Measurements from ENCODE around the gene GABRG3. TPM values are rescaled to one million over a fixed set of nuclear protein-coding genes. Genes with fewer than 3 reads are reported as not detected.

GABRG3 gene
- total RNA-seq, 1 donor = under 0.01 TPM

DNA sequence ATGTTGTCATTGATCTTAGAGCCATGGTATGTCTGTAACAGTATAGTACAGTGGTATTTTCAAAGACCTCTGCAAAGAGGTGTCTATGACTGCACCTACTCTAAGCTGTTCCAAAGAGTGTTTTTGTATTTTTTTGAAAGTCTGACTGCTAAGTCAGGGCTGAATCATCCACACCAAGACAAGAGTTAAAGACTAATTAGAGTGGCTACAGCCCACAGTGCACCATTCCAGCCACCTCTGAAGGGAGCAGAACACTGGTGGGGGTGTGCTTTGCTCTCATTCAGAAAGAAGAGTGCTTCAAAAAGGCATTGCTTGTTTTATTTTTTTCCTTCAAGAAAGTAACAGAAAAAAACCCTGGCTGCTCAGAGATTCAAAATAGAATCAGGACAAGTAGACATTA, 301.4 kb downstream of the GABRG3 start:
- Histone ChIP-seq H3K4me1 (ENCODE audit: insufficient read depth, low read length) (no peaks in the 10 kb centered on the region), H3K4me3 (ENCODE audit: low read length) (no peak overlapping the region), H3K27me3 (ENCODE audit: insufficient read depth, low read length) (no peaks in the 10 kb centered on the region), H3K9me3 (ENCODE audit: low read depth, low read length) (no peaks in the 10 kb centered on the region)

DNA sequence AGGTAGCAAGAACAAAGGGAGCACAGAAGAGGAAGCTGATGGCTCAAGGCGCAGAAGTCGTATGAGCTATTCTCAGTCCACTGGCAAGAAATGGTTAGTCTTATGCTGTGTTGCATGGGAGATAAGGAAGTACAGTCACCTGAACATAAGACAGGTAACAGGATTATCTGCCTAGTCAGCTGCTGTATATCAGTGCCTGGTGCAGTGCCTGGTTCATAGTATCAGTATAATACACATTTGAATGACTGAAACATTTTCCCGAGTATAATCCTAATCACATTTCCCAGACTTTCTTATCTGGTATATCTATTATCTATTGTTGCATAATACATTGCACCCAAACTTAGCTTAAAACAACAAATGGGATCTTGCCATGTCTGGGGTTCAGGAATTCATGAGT, 302.5 kb downstream of the GABRG3 start:
- no peaks in the 10 kb centered on the region for H3K4me1 ChIP-seq (ENCODE audit: insufficient read depth, low read length)
- H3K27me3 ChIP-seq (ENCODE audit: insufficient read depth, low read length) = no peaks in the 10 kb centered on the region
- no peak overlapping the region for H3K4me3 ChIP-seq (ENCODE audit: low read length)
- H3K9me3 ChIP-seq (ENCODE audit: low read depth, low read length) = no peaks in the 10 kb centered on the region

DNA sequence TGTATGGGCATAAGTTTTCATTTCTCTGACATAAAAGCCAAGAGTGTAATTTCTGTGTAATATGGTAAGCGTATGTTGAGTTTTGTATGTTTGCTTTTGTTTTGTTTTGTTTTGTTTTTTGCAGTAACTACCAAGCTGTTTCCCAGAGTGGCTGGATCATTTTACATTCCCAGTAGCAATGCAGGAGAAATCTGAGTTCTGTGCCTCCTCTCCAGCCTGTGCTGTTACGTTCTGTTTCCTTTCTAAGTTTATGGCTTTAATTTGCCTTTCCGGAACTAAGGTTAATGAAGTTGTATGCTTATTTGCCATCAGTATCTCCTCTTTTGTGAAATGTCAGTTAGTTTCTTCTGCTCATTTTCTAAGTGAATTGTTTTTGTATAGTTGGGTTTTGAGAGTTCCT, 307.8 kb downstream of the GABRG3 start:
- Histone ChIP-seq H3K9me3 (ENCODE audit: low read depth, low read length) (no peaks in the 10 kb centered on the region), H3K4me1 (ENCODE audit: insufficient read depth, low read length) (no peaks in the 10 kb centered on the region), H3K27me3 (ENCODE audit: insufficient read depth, low read length) (no peaks in the 10 kb centered on the region), H3K4me3 (ENCODE audit: low read length) (no peak overlapping the region)

DNA sequence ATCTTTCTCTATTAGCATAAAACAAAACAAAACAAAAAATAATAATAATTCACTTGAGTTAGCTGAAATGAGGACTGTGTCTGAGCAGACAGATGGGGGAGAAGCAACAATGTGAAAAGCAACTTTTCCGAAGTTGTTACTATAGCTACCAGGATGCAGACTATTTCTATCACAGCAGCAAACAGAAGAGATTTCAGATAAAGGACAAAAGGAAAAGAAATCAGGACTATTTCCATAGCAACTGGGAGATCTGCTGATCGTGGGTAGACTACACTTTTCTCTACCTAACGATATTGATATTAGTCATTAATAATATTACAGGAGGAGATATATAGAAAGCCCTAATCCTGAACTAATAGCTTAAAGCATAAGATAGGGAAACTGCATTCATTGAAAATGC, 321.7 kb downstream of the GABRG3 start:
- no peak overlapping the region for H3K4me3 ChIP-seq (ENCODE audit: low read length)
- H3K4me1 ChIP-seq (ENCODE audit: insufficient read depth, low read length) = no peaks in the 10 kb centered on the region
- no peaks in the 10 kb centered on the region for H3K27me3 ChIP-seq (ENCODE audit: insufficient read depth, low read length)
- H3K9me3 ChIP-seq (ENCODE audit: low read depth, low read length) = no peaks in the 10 kb centered on the region

DNA sequence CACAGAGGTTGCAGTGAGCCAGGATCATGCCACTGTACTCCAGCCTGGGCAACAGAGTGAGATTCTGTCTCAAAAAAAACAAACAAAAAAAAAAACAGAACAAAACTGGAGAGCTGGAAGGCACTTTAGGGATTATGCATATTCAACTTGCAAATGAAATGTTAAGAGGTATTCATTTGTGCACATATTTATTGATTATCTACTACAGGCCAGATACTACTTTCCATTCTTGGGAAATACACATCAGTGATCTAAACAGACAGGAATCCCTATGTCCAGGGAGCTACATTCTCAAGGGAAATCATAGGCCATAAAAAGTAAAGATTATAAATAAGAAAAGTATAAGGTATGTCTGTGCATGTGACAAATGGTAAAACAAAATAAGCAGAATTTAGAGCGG, 322.6 kb downstream of the GABRG3 start:
- H3K9me3 ChIP-seq (ENCODE audit: low read depth, low read length) = no peaks in the 10 kb centered on the region
- H3K4me3 ChIP-seq (ENCODE audit: low read length) = no peak overlapping the region
- H3K4me1 ChIP-seq (ENCODE audit: insufficient read depth, low read length) = no peaks in the 10 kb centered on the region
- H3K27me3 ChIP-seq (ENCODE audit: insufficient read depth, low read length) = no peaks in the 10 kb centered on the region

DNA sequence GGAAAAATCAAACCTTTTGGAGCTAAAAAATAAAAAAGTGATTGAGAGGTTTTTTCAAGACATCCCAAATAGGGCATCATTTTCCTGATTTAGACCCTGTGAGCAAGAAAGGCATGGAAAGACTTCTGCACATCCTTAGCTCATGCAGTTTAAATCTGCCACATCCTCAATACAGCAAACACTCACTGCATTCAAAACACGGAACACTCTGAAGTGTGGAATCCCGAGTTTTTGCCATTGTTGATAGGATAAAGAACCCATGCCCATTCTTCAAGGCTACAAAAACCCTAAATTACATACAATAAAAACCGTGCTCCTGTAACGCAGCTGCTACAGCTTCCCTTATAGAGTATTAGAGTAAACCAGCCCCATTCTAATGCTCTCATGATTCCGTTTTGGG, 346.8 kb downstream of the GABRG3 start:
- Histone ChIP-seq H3K27me3 (ENCODE audit: insufficient read depth, low read length) (no peaks in the 10 kb centered on the region), H3K9me3 (ENCODE audit: low read depth, low read length) (no peaks in the 10 kb centered on the region), H3K4me3 (ENCODE audit: low read length) (no peak overlapping the region), H3K4me1 (ENCODE audit: insufficient read depth, low read length) (no peaks in the 10 kb centered on the region)

DNA sequence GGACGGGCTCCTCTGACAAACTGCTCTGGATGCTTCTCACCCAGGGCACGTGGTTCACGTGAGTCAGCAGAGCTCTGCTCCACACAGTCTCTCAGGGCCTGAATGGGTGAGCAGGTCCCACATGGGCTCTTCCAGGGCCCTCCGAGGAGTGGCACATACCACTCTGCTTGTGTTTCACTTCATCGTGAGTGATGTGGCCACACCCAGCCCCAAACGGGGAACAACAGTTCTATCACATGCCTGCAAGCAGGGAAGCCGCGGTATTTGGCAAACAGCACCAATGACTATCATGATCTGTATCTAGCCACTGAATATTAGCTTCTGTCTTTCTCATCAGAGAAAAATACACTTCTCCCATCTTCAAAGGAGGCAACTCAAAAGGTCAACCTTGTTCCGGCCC, 352.8 kb downstream of the GABRG3 start:
- Histone ChIP-seq H3K27me3 (ENCODE audit: insufficient read depth, low read length) (no peaks in the 10 kb centered on the region), H3K4me1 (ENCODE audit: insufficient read depth, low read length) (no peaks in the 10 kb centered on the region), H3K9me3 (ENCODE audit: low read depth, low read length) (no peaks in the 10 kb centered on the region), H3K4me3 (ENCODE audit: low read length) (no peak overlapping the region)

DNA sequence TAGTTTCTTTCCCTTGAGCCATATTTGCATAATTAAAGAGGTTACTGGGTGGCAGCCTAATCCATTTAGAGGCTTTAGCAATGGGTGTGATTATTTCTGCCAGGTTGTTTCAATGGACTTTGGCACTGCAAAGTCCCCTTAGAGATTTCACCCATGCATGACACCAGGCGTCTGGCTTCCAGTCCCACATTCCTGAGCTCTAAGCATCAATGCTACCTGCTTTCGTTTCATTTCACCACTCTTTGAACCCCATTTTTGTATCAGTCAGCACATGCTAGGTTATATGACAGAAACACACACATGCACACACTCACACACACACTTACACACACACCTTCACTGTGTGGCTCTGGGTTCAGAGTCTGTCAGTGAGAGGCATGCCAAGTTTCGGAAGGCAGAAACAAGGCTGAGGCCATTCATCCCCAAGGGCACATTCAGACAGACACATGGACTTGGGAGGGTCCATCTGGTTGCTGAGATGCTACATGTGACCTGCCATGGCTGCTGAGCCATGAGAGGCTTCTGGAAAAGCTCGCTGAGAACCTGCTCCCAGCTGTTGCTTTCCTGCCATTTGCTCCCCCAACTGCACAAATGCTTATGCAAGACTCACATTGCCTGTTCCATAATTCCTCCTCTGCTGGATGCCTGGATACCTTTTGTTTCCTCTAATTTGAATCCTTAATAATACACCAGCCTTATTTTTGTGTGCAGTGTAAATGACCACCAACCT, 354.1 kb downstream of the GABRG3 start:
- Histone ChIP-seq H3K27me3 (ENCODE audit: insufficient read depth, low read length) (no peaks in the 10 kb centered on the region), H3K4me3 (ENCODE audit: low read length) (no peak overlapping the region), H3K9me3 (ENCODE audit: low read depth, low read length) (no peaks in the 10 kb centered on the region), H3K4me1 (ENCODE audit: insufficient read depth, low read length) (no peaks in the 10 kb centered on the region)

DNA sequence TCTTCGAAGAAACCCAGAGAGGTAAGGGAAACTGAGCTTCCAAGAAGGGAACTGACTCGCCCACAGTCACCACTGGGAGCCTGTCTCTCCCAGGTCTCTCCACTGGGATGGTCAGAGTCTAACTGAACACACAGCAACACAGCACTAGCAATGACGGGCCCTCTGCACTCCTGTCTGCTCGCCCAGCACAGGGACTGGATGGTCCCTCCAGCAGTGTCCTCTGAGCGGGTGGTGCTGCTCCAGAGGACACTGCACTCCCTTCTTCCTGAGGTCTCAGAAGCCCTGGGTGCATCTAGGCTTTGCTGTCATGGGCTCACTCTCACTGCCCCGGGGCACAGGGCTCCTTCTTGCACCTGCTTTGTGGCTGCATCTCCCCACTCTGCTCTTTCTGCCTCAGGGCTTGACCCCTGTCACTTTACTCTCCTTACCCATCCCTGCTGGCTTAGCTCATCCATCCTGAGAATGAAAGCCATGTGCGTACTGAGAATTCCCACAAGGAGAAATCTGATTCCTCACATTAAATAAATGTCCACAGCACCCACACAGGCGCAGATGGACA, 356.6 kb downstream of the GABRG3 start:
- Histone ChIP-seq H3K27me3 (ENCODE audit: insufficient read depth, low read length) (no peaks in the 10 kb centered on the region), H3K4me3 (ENCODE audit: low read length) (no peak overlapping the region), H3K4me1 (ENCODE audit: insufficient read depth, low read length) (no peaks in the 10 kb centered on the region), H3K9me3 (ENCODE audit: low read depth, low read length) (no peaks in the 10 kb centered on the region)

DNA sequence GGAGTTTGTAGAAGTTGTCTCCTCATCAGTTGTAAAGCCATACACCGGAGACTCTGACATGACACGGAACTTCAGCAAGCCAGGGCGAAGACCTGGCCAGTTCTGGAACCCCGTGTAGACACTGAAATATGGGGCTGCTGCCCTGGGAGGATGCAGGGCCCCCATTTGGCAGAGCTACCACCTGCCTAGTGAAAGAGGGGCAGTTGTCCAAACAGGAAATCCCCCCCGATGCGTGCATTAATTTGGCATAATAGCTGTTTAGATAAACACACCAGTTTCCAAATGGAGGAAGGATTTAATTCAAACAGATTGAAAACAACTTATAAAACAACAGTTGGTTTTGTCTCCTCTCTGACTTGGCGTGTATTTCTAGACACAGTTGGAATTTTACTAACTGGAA, 357.2 kb downstream of the GABRG3 start:
- Histone ChIP-seq H3K4me1 (ENCODE audit: insufficient read depth, low read length) (no peaks in the 10 kb centered on the region), H3K9me3 (ENCODE audit: low read depth, low read length) (no peaks in the 10 kb centered on the region), H3K27me3 (ENCODE audit: insufficient read depth, low read length) (no peaks in the 10 kb centered on the region), H3K4me3 (ENCODE audit: low read length) (no peak overlapping the region)

DNA sequence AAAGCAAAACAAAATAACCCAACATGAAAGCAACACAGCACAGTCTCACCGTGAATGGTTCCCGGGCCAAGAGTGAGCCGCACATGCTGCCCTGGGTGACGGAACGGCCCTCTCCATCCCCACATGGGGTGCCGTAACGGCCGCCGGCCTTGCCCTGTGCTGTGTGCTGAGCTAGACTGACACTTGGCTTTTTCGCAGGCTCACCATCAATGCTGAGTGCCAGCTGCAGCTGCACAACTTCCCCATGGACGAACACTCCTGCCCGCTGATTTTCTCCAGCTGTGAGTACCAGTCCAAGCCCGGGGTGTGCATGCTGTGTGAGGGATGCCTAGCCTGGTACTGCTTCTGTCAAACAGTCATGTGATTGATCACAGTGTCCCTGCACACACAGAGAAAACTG, 357.6 kb downstream of the GABRG3 start:
- Histone ChIP-seq H3K4me1 (ENCODE audit: insufficient read depth, low read length) (no peaks in the 10 kb centered on the region), H3K4me3 (ENCODE audit: low read length) (no peak overlapping the region), H3K9me3 (ENCODE audit: low read depth, low read length) (no peaks in the 10 kb centered on the region), H3K27me3 (ENCODE audit: insufficient read depth, low read length) (no peaks in the 10 kb centered on the region)

DNA sequence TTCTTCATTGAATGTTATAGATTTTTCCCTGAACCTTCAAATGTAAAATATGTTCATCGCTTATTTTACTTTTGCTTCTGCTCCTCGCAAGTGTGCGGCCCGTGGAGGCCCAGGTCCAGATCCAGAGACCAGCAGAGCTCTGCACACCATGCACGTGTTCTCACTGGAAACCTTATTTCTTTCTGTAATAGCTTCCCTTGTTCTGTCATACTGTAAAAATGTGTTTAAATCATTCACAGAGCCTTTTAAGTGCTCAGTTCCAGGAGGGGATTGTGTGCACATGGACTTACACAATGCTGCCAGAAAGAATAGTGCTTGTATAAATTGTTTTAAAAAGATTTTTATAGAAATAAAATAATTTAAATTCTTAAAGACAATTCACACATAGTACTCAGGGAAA, 359.3 kb downstream of the GABRG3 start:
- Histone ChIP-seq H3K9me3 (ENCODE audit: low read depth, low read length) (no peaks in the 10 kb centered on the region), H3K4me3 (ENCODE audit: low read length) (no peak overlapping the region), H3K4me1 (ENCODE audit: insufficient read depth, low read length) (no peaks in the 10 kb centered on the region), H3K27me3 (ENCODE audit: insufficient read depth, low read length) (no peaks in the 10 kb centered on the region)

DNA sequence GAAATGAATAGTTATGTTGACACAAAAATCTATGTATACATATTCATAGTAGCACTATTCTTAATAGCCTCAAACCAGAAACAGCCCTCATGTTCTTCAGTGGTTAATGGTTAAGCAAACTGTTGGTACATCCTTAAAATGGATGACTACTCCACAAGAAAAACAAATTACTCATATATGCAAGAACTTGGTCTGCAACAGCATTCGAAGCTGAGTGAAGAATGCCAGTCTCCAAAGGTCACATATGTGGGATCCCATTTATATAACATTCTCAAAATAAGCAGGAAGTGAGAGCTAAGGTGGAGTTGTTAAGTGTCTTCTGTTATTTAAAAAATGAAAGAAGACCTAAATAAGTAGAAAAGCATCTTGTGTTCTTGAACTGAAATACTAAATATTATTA, 365.7 kb downstream of the GABRG3 start:
- Histone ChIP-seq H3K27me3 (ENCODE audit: insufficient read depth, low read length) (no peaks in the 10 kb centered on the region), H3K9me3 (ENCODE audit: low read depth, low read length) (no peaks in the 10 kb centered on the region), H3K4me1 (ENCODE audit: insufficient read depth, low read length) (no peaks in the 10 kb centered on the region), H3K4me3 (ENCODE audit: low read length) (no peak overlapping the region)

DNA sequence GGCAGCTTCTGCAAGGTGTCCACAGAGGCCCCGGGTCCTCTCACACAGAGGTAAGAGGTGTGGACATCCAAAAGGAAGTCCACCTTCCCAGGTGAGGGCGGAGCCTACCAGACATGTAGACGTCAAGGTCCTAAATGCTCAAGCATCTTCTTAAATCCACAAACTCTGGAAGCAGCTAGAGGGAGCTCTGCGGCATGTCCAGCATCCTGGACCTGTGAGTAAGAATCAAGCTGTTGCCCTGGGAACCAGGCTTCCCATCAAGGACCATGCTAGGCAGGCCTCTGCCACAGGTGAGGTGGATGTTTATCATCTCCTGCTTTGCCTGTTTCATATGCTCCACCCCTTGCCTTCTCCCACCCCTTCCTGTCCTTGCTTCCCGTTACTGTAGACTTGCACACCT, 368.2 kb downstream of the GABRG3 start:
- Histone ChIP-seq H3K4me1 (ENCODE audit: insufficient read depth, low read length) (no peaks in the 10 kb centered on the region), H3K27me3 (ENCODE audit: insufficient read depth, low read length) (no peaks in the 10 kb centered on the region), H3K4me3 (ENCODE audit: low read length) (no peak overlapping the region), H3K9me3 (ENCODE audit: low read depth, low read length) (no peaks in the 10 kb centered on the region)

DNA sequence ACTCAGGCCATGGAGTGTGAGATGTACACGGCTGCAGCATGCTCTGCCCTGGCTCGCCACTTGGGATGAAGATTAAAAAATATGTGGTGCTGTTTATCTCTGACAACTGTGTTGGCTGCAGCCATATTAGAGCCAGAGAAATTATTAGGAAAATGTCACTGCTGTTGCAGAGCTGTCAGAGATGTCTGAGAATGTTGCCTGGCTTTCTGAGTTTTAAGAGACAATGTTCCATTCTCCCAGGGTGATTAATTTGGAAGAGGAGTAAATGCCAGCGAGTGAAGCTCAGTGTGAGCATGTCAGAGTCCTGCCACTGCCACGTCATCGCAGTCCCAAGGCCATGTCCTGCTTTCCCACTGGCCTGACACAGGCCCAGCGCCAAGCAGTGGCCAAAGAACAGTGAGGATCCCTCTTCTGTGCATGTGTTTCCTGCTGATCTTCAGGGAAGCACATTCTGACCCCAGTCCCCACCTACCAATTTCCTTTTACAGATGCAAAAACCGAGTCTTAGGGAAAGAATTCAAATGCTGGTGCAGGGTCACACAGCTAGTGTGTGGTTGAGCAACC, 370.9 kb downstream of the GABRG3 start:
- no peak overlapping the region for H3K4me3 ChIP-seq (ENCODE audit: low read length)
- no peaks in the 10 kb centered on the region for H3K9me3 ChIP-seq (ENCODE audit: low read depth, low read length)
- H3K4me1 ChIP-seq (ENCODE audit: insufficient read depth, low read length) = no peaks in the 10 kb centered on the region
- no peaks in the 10 kb centered on the region for H3K27me3 ChIP-seq (ENCODE audit: insufficient read depth, low read length)

DNA sequence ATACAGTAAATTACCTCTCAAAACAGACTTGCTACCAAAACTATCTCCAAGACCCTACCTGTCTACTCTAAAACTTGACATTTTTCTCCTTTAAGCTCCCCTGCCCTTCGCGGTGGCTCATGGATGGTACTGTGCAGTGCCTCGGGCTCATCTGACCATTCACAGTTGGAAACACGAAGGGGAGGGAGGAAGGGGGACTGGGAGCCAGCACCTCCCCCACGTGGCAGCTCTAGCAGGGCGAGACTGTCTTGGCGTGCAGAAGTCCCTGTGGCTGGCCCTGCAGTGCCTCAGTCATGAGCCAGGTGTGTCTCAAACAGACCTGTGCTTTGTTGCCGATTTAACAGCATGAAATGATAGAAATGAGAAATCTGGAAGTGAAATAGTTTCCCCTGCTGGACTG, 372.0 kb downstream of the GABRG3 start:
- no peaks in the 10 kb centered on the region for H3K4me1 ChIP-seq (ENCODE audit: insufficient read depth, low read length)
- no peaks in the 10 kb centered on the region for H3K27me3 ChIP-seq (ENCODE audit: insufficient read depth, low read length)
- no peak overlapping the region for H3K4me3 ChIP-seq (ENCODE audit: low read length)

More for the DNA sequence above, 372.0 kb downstream of the GABRG3 start:
- no peaks in the 10 kb centered on the region for H3K9me3 ChIP-seq (ENCODE audit: low read depth, low read length)
